Stimulated activated CD8-positive, alpha-beta memory T cell treated with anti-CD3 and anti-CD28 coated beads, Interleukin-2, amount 100 ng/mL, for 48 hours (primary cell): Measurements from ENCODE around the gene CCNK.

Experiments
- DNase-seq, 2 donors: peaks; one replicate each; pipeline ENCODE4 v3.0.0-alpha.2; 2020; ENCODE audit warnings: low read depth in 2 of 2

CCNK gene

GRCh38 chr14:99480917-99481744 is at the start of gene CCNK:
Gene CCNK (plus strand): TSS chr14:99481409. CDS start chr14:99492678, 11,269 bp downstream.
- DNase-seq, result peak; percentile 99 to 100

- no peak for DNase-seq
These were observed 49.2 kb upstream of the CCNK start for GRCh38 chr14:99431986-99432385.

GRCh38 chr14:99432485-99432884 is 48.7 kb upstream of the CCNK start:
- no peak for DNase-seq

- DNase-seq, result no peak
These were observed 45.9 kb upstream of the CCNK start for GRCh38 chr14:99435327-99435726.

- DNase-seq, result no peak
These were observed 44.7 kb upstream of the CCNK start for GRCh38 chr14:99436247-99437180.

GRCh38 chr14:99437706-99438105 is 43.5 kb upstream of the CCNK start:
- DNase-seq, result no peak

GRCh38 chr14:99440278-99440677 is 40.9 kb upstream of the CCNK start:
- DNase-seq, result no peak

- no peak for DNase-seq
These were observed 39.9 kb upstream of the CCNK start for GRCh38 chr14:99441157-99441870.

- no peak for DNase-seq
These were observed 39.3 kb upstream of the CCNK start for GRCh38 chr14:99441918-99442317.

- no peak for DNase-seq
These were observed 35.3 kb upstream of the CCNK start for GRCh38 chr14:99445931-99446330.

GRCh38 chr14:99447739-99448138 is 33.5 kb upstream of the CCNK start:
- DNase-seq, result no peak

GRCh38 chr14:99450266-99450665 is 30.9 kb upstream of the CCNK start:
- no peak for DNase-seq

- no peak for DNase-seq
These were observed 30.0 kb upstream of the CCNK start for GRCh38 chr14:99451234-99451633.

- no peak for DNase-seq
These were observed 28.2 kb upstream of the CCNK start for GRCh38 chr14:99452968-99453367.

- no peak for DNase-seq
These were observed 27.0 kb upstream of the CCNK start for GRCh38 chr14:99454246-99454645.

- DNase-seq, result no peak
These were observed 21.6 kb upstream of the CCNK start for GRCh38 chr14:99459481-99460100.

- DNase-seq, result no peak
These were observed 20.4 kb upstream of the CCNK start for GRCh38 chr14:99460793-99461192.

GRCh38 chr14:99461411-99462085 is 19.7 kb upstream of the CCNK start:
- no peak for DNase-seq

GRCh38 chr14:99462210-99462609 is 19.0 kb upstream of the CCNK start:
- no peak for DNase-seq

- no peak for DNase-seq
These were observed 17.2 kb upstream of the CCNK start for GRCh38 chr14:99463974-99464373.

- no peak for DNase-seq
These were observed 15.9 kb upstream of the CCNK start for GRCh38 chr14:99465288-99465687.
